NB4 (cell line): ENCODE measurements around the gene KCNA2.

ENCODE experiments used
- DNase-seq: peaks from one replicate; pipeline ENCODE4 v3.0.0; 2010; ENCODE audit warnings: low read depth
- H3K4me3 ChIP-seq: one replicate; pipeline ENCODE4 v1.5.1; 2011; ENCODE audit warnings: mild to moderate bottlenecking, low read depth, low read length, moderate library complexity
- CTCF ChIP-seq: IDR thresholded peaks from one replicate; pipeline ENCODE4 v1.5.1; 2012; ENCODE audit warnings: low read depth, low read length
- MYC ChIP-seq: IDR thresholded peaks from 2 replicates; pipeline ENCODE4 v1.6.1; 2011; ENCODE audit warnings: low read depth, low read length
- POLR2A ChIP-seq: IDR thresholded peaks from 2 replicates; pipeline ENCODE4 v1.6.1; 2011; ENCODE audit warnings: mild to moderate bottlenecking; ENCODE audit not compliant: insufficient read length; ENCODE audit errors: extremely low read depth
- TF ChIP-seq, protein P1 (sequence below): IDR thresholded peaks from 2 replicates; pipeline ENCODE4 v1.6.1; 2011; ENCODE audit warnings: low read depth, low read length

Gene KCNA2

GRCh38 chr1:110636149-110636935 is 30.2 kb upstream of the KCNA2 start:
- TF ChIP-seq, protein P1, sequence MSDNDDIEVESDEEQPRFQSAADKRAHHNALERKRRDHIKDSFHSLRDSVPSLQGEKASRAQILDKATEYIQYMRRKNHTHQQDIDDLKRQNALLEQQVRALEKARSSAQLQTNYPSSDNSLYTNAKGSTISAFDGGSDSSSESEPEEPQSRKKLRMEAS: no peak
- TF ChIP-seq POLR2A: no peak
- no peak for TF ChIP-seq CTCF
- no peak for TF ChIP-seq MYC
- no peak for DNase-seq
- H3K4me3 ChIP-seq: no peak overlapping the region

- TF ChIP-seq POLR2A (no peak), MYC (no peak), CTCF (no peak)
- TF ChIP-seq, protein P1: no peak
- DNase-seq: no peak
- H3K4me3 ChIP-seq: no peak overlapping the region
Observed at GRCh38 chr1:110635434-110635833, 29.3 kb upstream of the KCNA2 start.

DNA sequence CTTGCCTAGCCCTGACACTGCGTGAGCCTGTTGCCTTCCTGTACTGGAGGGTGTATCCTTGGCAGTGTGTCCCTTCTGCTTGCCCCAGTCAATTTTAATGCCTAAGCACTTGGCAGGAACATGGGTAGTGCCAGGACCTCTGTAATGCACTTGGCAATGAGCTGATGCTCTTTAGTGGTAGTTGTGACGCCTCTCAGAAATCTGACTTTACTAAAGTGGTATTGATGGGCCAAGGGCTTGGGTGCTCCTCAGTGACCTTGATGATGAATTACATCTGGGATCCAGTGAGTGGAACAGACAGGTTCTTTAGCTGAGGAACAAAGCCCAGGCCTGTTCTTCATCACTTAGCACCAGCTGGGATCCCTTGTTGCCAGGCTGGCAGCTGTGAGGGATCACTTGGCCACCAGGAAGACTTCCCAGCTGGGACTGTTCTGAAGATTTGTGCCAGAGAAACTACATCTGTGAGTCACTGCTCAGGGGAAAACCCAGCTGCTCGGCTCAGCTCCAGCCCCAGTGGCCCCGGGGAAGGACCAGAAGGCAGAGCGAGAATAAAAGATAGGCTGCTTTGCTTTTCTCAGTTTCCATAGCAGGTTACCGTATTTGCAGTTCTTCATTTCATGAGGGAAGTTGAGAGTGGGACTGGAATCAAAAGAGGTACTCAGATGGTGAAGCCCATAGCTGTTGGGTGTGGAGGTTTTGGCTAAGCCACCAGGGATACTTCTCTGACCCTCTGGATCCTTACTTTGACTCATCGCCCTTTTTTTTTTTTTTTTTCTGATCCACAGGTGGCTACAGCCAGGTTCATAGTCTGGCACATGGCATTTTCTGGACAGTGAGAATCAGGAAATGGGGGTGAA is 28.5 kb upstream of the KCNA2 start:
- TF ChIP-seq POLR2A: no peak
- no peak for TF ChIP-seq MYC
- TF ChIP-seq, protein P1: no peak
- TF ChIP-seq CTCF: no peak
- no peak overlapping the region for H3K4me3 ChIP-seq
- DNase-seq: no peak

DNA sequence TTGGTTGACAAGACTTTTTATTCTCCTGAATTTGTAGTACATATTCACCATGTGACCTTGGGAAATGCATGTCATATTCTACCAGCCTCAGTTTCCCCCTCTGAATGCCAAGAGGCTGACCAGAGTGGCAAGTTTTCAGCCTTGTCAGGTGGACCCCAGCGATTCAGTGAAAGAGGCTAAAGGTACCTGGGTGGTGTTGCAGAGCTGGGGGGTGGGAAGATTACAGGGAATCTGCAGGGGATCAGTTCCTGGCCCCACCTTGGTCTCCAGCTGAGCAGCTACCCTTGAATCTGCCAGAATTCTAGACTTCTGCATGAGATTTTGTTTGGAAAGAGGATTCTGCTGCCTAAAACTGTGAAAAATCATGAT is 27.9 kb upstream of the KCNA2 start:
- TF ChIP-seq, protein P1: no peak
- no peak for TF ChIP-seq MYC
- no peak for TF ChIP-seq POLR2A
- TF ChIP-seq CTCF: no peak
- H3K4me3 ChIP-seq: no peak overlapping the region
- no peak for DNase-seq

- DNase-seq: no peak
- TF ChIP-seq CTCF (no peak), POLR2A (no peak), MYC (no peak)
- TF ChIP-seq, protein P1: no peak
- H3K4me3 ChIP-seq: no peak overlapping the region
Observed at GRCh38 chr1:110633646-110634030, 27.5 kb upstream of the KCNA2 start.
